A673 (cell line): ENCODE measurements around the gene PPP1R12A.

ENCODE experiments used
- CTCF ChIP-seq: fragments of 300-800, 200-600 bp; sonication (generic); conservative IDR thresholded peaks from 2 replicates; pipeline ENCODE4 v1.5.1; 2017; ENCODE audit warnings: low read depth, mild to moderate bottlenecking, antibody characterized with exemption, low read length, moderate library complexity, mixed read lengths
- EZH2 ChIP-seq: fragments of 200-600 bp; sonication (generic); IDR thresholded peaks from 2 replicates; pipeline ENCODE4 v1.6.1; 2017; ENCODE audit warnings: borderline replicate concordance, low read depth, mild to moderate bottlenecking, mixed read lengths, antibody characterized with exemption, low read length; ENCODE audit not compliant: poor library complexity, severe bottlenecking

- TF ChIP-seq CTCF (no peak), EZH2 (no peak)
Observed at GRCh38 chr12:79850610-79851299, 84.1 kb downstream of the PPP1R12A start.
